Measurements from ENCODE around the gene SHISA2. TPM values are rescaled to one million over a fixed set of nuclear protein-coding genes. Genes with fewer than 3 reads are reported as not detected.
A peak's percentile ranks its signal among the peaks of the same experiment; 100 is the strongest.

Gene SHISA2
- total RNA-seq, 2 experiments from 2014 or later: 0.45 to 0.50 TPM

DNA sequence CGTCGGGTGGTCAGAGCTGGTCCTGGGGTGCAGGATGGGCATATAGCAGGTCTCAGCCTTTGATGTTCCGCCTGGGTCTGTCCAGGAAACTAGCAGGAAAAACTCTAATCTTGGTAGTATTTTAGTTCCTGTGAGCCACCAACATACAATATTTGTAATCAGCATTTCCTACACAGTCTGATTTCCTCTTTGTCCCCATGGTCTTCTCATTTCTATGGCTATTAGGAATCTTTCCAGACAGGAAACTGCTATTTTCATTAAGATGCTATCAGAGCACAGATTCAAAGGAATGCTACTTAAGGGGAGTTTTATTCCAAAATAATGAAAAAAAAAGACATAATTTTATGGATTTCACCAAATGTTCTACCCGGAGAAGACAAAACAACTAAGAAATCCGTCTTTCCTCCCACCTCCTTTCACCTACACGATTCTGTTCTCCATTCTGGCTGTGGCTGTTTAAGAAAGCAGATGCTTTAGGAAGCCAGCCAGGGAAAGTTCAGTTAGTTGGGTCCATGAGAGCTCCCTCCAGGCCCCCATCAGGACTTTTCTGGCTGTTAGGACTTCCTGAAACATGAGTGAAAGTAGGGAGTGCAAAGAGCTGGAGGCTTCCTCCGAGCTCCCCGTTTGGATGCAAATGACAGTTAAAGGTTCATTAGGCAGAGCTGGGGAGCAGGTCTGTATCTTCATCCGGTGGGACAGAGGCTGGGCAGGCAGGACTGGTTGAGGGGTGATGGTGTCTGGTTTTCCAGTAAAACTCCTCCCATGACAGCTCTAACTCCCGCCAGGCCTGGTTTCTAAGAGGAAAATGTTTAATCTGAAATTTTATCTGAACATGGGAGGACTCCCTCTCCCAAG is 36.3 kb downstream of the SHISA2 start:
- no peak for ATAC-seq
- no peak overlapping the region for H3K27ac Mint-ChIP-seq
- CTCF ChIA-PET: no interaction called here
- no peaks in the 10 kb centered on the region for H3K27me3 Mint-ChIP-seq (ENCODE audit: low read depth)
- no peaks in the 10 kb centered on the region for H3K9me3 Mint-ChIP-seq (ENCODE audit: insufficient read depth)
- H3K4me3 Mint-ChIP-seq: no peak overlapping the region
- H3K36me3 Mint-ChIP-seq (ENCODE audit: low read depth): peaks cover 12% of the 10 kb centered on the region
- POLR2A ChIA-PET: no interaction called here
- DNase-seq: no peak
- H3K4me1 Mint-ChIP-seq (ENCODE audit: low read depth): peaks cover 28% of the 10 kb centered on the region

DNA sequence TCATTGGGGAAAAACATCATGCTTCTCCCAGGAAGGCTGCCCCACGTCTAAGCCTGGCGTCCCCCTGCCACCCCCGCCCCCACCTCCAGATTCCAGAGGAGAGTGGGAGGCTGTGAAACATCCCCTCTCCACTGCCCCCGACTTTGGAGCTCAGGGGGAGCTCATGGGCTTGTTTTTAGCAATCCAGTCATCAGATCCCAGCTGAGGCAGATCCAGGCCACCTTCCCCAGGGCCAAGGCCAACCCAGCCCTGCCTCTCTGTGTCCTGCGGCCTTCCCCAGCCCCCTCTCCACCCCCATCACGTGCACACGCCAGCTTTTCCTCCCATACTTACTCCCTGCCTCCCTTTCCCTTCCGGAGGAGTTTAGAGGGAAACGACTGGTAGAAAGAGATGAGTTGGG is 38.8 kb downstream of the SHISA2 start:
- CTCF ChIA-PET: interaction anchor here (1.1 to 1.9 kb wide), 2 partner anchors 24 to 41 kb away, joined by 4 read pairs; no protein-coding TSS in a partner anchor
- peak overlapping the region; percentile 86 for H3K27ac Mint-ChIP-seq

DNA sequence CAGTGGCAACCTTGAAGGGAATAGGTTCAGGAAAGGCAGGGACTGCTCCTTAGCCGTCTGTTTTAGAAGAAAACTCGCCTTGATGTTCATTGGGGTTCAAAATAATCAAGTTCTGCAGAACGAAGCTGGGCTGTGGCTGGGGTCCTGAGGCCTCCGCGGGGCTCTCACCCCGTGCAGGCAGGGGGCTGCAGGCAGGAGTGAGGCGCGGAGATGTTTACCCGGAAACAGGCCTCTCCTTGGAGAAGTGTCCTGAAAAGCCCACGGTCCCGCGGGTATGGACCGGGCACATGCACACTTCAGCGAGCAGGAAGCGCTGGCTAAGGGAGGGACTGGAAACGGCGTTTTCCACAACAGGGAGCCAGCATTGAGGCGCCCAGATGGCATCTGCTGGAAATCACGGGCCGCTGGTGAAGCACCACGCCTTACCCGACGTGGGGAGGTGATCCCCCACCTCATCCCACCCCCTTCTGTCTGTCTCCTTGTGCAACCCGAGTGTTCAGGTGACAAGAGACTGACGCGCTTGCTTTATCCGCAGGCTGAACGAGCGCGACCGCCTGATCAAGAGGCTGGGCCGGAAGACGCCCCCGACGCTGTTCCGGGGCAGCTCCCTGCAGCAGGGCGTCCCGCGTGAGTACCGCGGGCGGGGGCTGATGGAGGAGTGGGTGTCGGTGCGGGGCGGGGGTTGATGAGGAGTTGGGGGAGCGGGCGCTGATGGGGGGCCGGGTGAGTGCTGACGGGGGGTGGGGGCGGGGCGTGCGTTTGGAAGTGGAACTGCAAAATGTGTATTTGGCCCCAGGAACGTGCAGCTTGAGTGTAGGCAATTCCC is 39.6 kb downstream of the SHISA2 start:
- Mint-ChIP-seq H3K4me1 (ENCODE audit: low read depth) (peaks cover 25% of the 10 kb centered on the region), H3K36me3 (ENCODE audit: low read depth) (peaks cover 4% of the 10 kb centered on the region), H3K27me3 (ENCODE audit: low read depth) (no peaks in the 10 kb centered on the region), H3K9me3 (ENCODE audit: insufficient read depth) (no peaks in the 10 kb centered on the region), H3K4me3 (peak overlapping the region; percentile 76), H3K27ac (peak overlapping the region; percentile 86)
- DNase-seq (peak; percentile 76), ATAC-seq (peak; percentile 97)
- ChIA-PET CTCF (interaction anchor here (1.0 to 1.9 kb wide), 3 partner anchors 25 to 78 kb away, joined by 3 to 4 read pairs (median 4); no protein-coding TSS in a partner anchor), POLR2A (interaction anchor here (0.6 kb wide), 1 partner anchor 183 kb away, joined by 3 read pairs; no protein-coding TSS in a partner anchor)

More for the DNA sequence above, 38.8 kb downstream of the SHISA2 start:
- POLR2A ChIA-PET: no interaction called here
- DNase-seq (no peak), ATAC-seq (no peak)
- Mint-ChIP-seq H3K4me3 (peak overlapping the region; percentile 76), H3K4me1 (ENCODE audit: low read depth) (peaks cover 25% of the 10 kb centered on the region), H3K36me3 (ENCODE audit: low read depth) (peaks cover 4% of the 10 kb centered on the region), H3K27me3 (ENCODE audit: low read depth) (no peaks in the 10 kb centered on the region), H3K9me3 (ENCODE audit: insufficient read depth) (no peaks in the 10 kb centered on the region)

DNA sequence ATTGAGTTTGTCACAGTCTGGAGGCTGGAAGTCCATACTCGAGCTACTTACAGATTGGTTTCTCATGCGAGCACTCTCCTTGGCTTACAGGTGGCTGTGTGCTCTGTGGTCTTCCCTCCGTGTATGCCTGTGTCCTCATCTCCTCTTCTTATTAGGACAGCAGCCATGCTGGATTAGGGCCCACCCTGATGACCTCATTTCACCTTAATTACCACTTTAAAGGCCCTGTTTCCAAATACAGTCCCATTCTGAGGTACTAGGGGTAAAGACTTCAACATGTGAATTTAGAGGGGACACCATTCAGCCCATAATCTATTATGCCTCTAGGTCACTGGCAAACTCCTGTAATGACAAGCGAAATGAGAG is 40.6 kb downstream of the SHISA2 start:
- no peaks in the 10 kb centered on the region for H3K9me3 Mint-ChIP-seq (ENCODE audit: insufficient read depth)
- ChIA-PET CTCF (interaction anchor here (1.9 kb wide), 1 partner anchor 40 kb away, joined by 4 read pairs; no protein-coding TSS in a partner anchor), POLR2A (no interaction called here)
- no peak overlapping the region for H3K27ac Mint-ChIP-seq
- DNase-seq (no peak), ATAC-seq (no peak)
- peaks cover 4% of the 10 kb centered on the region for H3K36me3 Mint-ChIP-seq (ENCODE audit: low read depth)
- H3K4me3 Mint-ChIP-seq: no peak overlapping the region
- H3K4me1 Mint-ChIP-seq (ENCODE audit: low read depth): peaks cover 22% of the 10 kb centered on the region
- H3K27me3 Mint-ChIP-seq (ENCODE audit: low read depth): no peaks in the 10 kb centered on the region

DNA sequence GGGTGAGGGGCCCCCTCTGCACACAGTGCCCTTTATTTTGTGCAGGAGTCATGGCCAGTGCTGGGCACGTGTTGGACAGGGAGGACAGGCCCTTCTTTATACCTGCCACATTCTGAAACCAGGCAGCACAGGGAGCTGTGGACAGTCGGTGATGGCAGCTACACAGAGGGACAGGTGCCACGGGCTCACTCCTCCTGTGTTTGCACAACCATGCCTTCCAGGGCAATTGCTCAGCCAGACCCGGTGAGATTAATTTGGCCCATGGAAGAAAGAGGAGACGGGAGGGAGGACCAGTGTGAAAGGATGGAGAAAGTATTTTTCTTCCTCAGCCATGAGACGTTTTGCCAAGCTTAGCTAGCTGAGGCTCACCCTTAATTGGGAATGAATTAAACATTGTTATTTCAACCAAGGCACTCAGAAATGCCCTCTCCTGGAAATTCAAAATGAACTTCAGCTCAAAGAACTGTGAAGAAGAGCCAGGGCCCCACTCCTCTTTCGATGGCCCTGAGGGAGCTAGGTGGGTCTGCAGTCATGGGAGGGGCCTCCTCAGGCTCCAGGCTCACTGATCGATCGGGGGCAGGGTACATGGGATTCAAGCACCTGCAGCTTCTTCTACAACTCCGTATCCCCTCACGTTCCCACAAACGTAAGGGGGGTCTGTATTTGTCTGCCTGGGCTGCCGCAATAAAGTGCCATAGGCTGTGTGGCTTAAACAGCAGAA is 41.2 kb downstream of the SHISA2 start:
- ChIA-PET POLR2A (no interaction called here), CTCF (interaction anchor here (1.9 kb wide), 1 partner anchor 39 kb away, joined by 4 read pairs; no protein-coding TSS in a partner anchor)
- H3K27me3 Mint-ChIP-seq (ENCODE audit: low read depth): no peaks in the 10 kb centered on the region
- H3K36me3 Mint-ChIP-seq (ENCODE audit: low read depth): peaks cover 4% of the 10 kb centered on the region
- DNase-seq (no peak), ATAC-seq (no peak)
- H3K4me3 Mint-ChIP-seq: no peak overlapping the region
- no peak overlapping the region for H3K27ac Mint-ChIP-seq
- H3K4me1 Mint-ChIP-seq (ENCODE audit: low read depth): peaks cover 22% of the 10 kb centered on the region
- no peaks in the 10 kb centered on the region for H3K9me3 Mint-ChIP-seq (ENCODE audit: insufficient read depth)

DNA sequence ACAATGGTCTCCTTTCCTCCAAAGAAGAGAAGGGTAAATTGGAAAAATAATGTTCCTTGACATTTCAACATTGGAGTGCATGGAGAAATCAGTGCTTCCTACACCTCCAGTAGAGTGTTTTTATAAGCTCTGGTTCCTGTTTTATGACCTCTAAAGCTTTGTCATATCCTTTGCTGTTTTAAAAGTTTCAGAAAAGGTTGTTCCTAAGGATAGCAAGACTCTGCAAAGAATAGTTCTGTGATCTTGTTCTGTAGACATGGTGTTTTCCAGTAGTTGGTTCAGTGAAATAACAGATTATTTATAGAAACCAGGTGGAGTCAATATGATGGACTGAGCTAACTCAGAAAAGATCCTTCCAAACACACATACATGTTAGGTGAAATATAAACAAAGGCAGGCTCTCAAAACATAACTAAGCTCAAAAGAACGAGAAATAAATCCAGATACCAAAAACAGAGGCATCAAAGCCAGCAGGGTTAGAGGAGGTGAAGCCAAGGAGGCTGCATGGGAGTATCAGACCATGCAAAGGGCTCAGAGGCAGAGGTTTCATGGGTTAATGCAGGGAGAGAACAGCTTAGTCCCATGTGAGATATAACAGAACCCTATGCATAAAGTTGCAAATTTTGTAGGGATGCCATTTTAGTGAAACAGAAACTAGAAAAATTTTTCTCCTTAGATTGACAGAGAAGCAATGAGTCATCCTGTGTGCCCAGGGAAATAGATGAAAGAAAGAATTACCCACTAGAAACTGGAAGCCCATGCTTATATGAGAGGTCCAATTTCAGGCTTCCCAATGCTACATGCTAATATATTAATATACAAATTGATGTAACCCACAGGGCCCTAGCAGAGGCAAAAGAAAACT is 44.3 kb downstream of the SHISA2 start:
- Mint-ChIP-seq H3K9me3 (ENCODE audit: insufficient read depth) (peaks cover 4% of the 10 kb centered on the region), H3K4me1 (ENCODE audit: low read depth) (peaks cover 14% of the 10 kb centered on the region), H3K4me3 (no peak overlapping the region), H3K27me3 (ENCODE audit: low read depth) (no peaks in the 10 kb centered on the region), H3K36me3 (ENCODE audit: low read depth) (peaks cover 1% of the 10 kb centered on the region), H3K27ac (no peak overlapping the region)
- CTCF ChIA-PET: interaction anchor here (0.8 kb wide), 1 partner anchor 30 kb away, joined by 3 read pairs; no protein-coding TSS in a partner anchor
- POLR2A ChIA-PET: interaction anchor here (0.6 kb wide), 1 partner anchor 12 kb away, joined by 3 read pairs; no protein-coding TSS in a partner anchor
- no peak for ATAC-seq
- no peak for DNase-seq

Other genes with a start within 250 kb of the SHISA2 start
- 10 to 100 TPM; 34.2 to 35.7 TPM for gene RNF6, start 170.3 kb upstream of the SHISA2 start, total RNA-seq
- gene CDK8, start 202.1 kb upstream of the SHISA2 start, total RNA-seq: 10 to 100 TPM; 14.7 to 15.7 TPM

Measured in activated CD8-positive, alpha-beta T cell treated with anti-CD3 and anti-CD28 coated beads, Interleukin-2, amount 10 ng/mL, durations not matched to agents 7 days and 5 days (primary cell).